Activated CD4-positive, alpha-beta T cell treated with anti-CD3 and anti-CD28 coated beads, Interleukin-2, amount 50 U/mL, for 16 hours (primary cell): ENCODE results near the gene SPATA18.
"Not testable (repeated sequence)": the region's sequence is repeated elsewhere in the genome, so short reads cannot be mapped to it uniquely, and the experiment has no call there.

Experiments
- DNase-seq: peaks from one replicate; pipeline ENCODE4 v3.0.0-alpha.2; 2020

The SPATA18 gene

GRCh38 chr4:52110171-52110570 is 59.1 kb downstream of the SPATA18 start:
- no peak for DNase-seq

GRCh38 chr4:52111995-52112394 is 60.9 kb downstream of the SPATA18 start:
- no peak for DNase-seq

GRCh38 chr4:52112411-52112810 is 61.3 kb downstream of the SPATA18 start:
- no peak for DNase-seq

- DNase-seq = no peak
Observed at GRCh38 chr4:52116641-52117040, 65.5 kb downstream of the SPATA18 start.

GRCh38 chr4:52126226-52126625 is 75.1 kb downstream of the SPATA18 start:
- DNase-seq = no peak

- DNase-seq = no peak
Observed at GRCh38 chr4:52126966-52127365, 75.9 kb downstream of the SPATA18 start.

- no peak for DNase-seq
Observed at GRCh38 chr4:52135171-52135570, 84.1 kb downstream of the SPATA18 start.

- not testable (repeated sequence) for DNase-seq
Observed at GRCh38 chr4:52137152-52137551, 86.0 kb downstream of the SPATA18 start.

- no peak for DNase-seq
Observed at GRCh38 chr4:52142816-52143215, 91.7 kb downstream of the SPATA18 start.

- DNase-seq = no peak
Observed at GRCh38 chr4:52143815-52144214, 92.7 kb downstream of the SPATA18 start.

GRCh38 chr4:52144372-52144771 is 93.3 kb downstream of the SPATA18 start:
- DNase-seq = no peak
